ENCODE results near the gene GYPE. TPM values are rescaled to one million over a fixed set of nuclear protein-coding genes. Genes with fewer than 3 reads are reported as not detected.
"Not testable (repeated sequence)": the region's sequence is repeated elsewhere in the genome, so short reads cannot be mapped to it uniquely, and the experiment has no call there.

GYPE gene
- total and polyA plus RNA-seq, 10 of the 15 experiments (the other 5 are each of a cell fraction or from before 2014, with no cell fraction given) = 0.60 to 2.0 (median 0.85) TPM

- BruUV-seq (replicated peaks); H3K36me3 ChIP-seq (ENCODE audit: control insufficient read depth in 2 of 2, insufficient read depth in 2 of 2, low read length in 1 of 2); H3K27ac ChIP-seq (ENCODE audit: control insufficient read depth, insufficient read depth); FAIRE-seq; CTCF ChIA-PET; DNase-seq (ENCODE audit: low read depth, low spot score); H3K4me3 ChIP-seq; H3K9ac ChIP-seq (ENCODE audit: control insufficient read depth, insufficient read depth, low read length); H3K79me2 ChIP-seq (ENCODE audit: control insufficient read depth, insufficient read depth, low read length); in situ Hi-C loops (cut with MboI); H4K20me1 ChIP-seq (ENCODE audit: control insufficient read depth, insufficient read depth); H3K4me1 ChIP-seq (ENCODE audit: control insufficient read depth, insufficient read depth, low read length); SMC1A ChIA-PET (ENCODE audit: uncharacterized antibody, unreplicated experiment); H2AFZ ChIP-seq (ENCODE audit: control insufficient read depth, low read depth, low read length); RAD21 ChIA-PET (ENCODE audit: unreplicated experiment); H3K4me2 ChIP-seq (ENCODE audit: control insufficient read depth, insufficient read depth); H3K27me3 ChIP-seq (replicated peaks in 1 of 2; ENCODE audit: control insufficient read depth in 2 of 2, insufficient read depth in 2 of 2, low read length in 1 of 2); H3K9me3 ChIP-seq (replicated peaks; ENCODE audit: control insufficient read depth, insufficient read depth, low read length); POLR2A ChIA-PET; ATAC-seq; intact Hi-C loops (cut with micrococcal nuclease; ENCODE audit: unreplicated experiment): not testable (repeated sequence)
- whole genome bisulfite sequencing (ENCODE audit: insufficient coverage, insufficient replicate concordance, low lambda C conversion rate, missing lambda C conversion rate) = 5% methylated on average over 6 of the region's 6 CpGs
Observed at GRCh38 chr4:143856017-143856557, 49.3 kb downstream of the GYPE start.

GRCh38 chr4:143854645-143855044 lies 50.7 kb downstream of the GYPE start:
- in situ Hi-C loops (cut with MboI); BruUV-seq (replicated peaks); CTCF ChIA-PET: not testable (repeated sequence)

GRCh38 chr4:143849296-143849695 lies 56.1 kb downstream of the GYPE start:
- H3K9me3 ChIP-seq (replicated peaks; ENCODE audit: control insufficient read depth, insufficient read depth, low read length); BruUV-seq (replicated peaks); ATAC-seq; FAIRE-seq; H3K79me2 ChIP-seq (ENCODE audit: control insufficient read depth, insufficient read depth, low read length); intact Hi-C loops (cut with micrococcal nuclease; ENCODE audit: unreplicated experiment); H3K36me3 ChIP-seq (ENCODE audit: control insufficient read depth in 2 of 2, insufficient read depth in 2 of 2, low read length in 1 of 2); H3K4me2 ChIP-seq (ENCODE audit: control insufficient read depth, insufficient read depth); CTCF ChIA-PET; H2AFZ ChIP-seq (ENCODE audit: control insufficient read depth, low read depth, low read length); POLR2A ChIA-PET; H4K20me1 ChIP-seq (ENCODE audit: control insufficient read depth, insufficient read depth); H3K27me3 ChIP-seq (replicated peaks in 1 of 2; ENCODE audit: control insufficient read depth in 2 of 2, insufficient read depth in 2 of 2, low read length in 1 of 2); in situ Hi-C loops (cut with MboI); H3K27ac ChIP-seq (ENCODE audit: control insufficient read depth, insufficient read depth); RAD21 ChIA-PET (ENCODE audit: unreplicated experiment); SMC1A ChIA-PET (ENCODE audit: uncharacterized antibody, unreplicated experiment); H3K4me3 ChIP-seq; H3K9ac ChIP-seq (ENCODE audit: control insufficient read depth, insufficient read depth, low read length); H3K4me1 ChIP-seq (ENCODE audit: control insufficient read depth, insufficient read depth, low read length); DNase-seq (ENCODE audit: low read depth, low spot score): not testable (repeated sequence)
- WGBS (ENCODE audit: insufficient coverage, insufficient replicate concordance, low lambda C conversion rate, missing lambda C conversion rate) = 60% methylated on average over 2 of the region's 2 CpGs

More at GRCh38 chr4:143854645-143855044, 50.7 kb downstream of the GYPE start:
- H3K4me1 ChIP-seq (ENCODE audit: control insufficient read depth, insufficient read depth, low read length); SMC1A ChIA-PET (ENCODE audit: uncharacterized antibody, unreplicated experiment); H3K79me2 ChIP-seq (ENCODE audit: control insufficient read depth, insufficient read depth, low read length); H4K20me1 ChIP-seq (ENCODE audit: control insufficient read depth, insufficient read depth); H2AFZ ChIP-seq (ENCODE audit: control insufficient read depth, low read depth, low read length); H3K4me3 ChIP-seq; intact Hi-C loops (cut with micrococcal nuclease; ENCODE audit: unreplicated experiment); ATAC-seq; H3K27ac ChIP-seq (ENCODE audit: control insufficient read depth, insufficient read depth); RAD21 ChIA-PET (ENCODE audit: unreplicated experiment); H3K9ac ChIP-seq (ENCODE audit: control insufficient read depth, insufficient read depth, low read length); H3K27me3 ChIP-seq (replicated peaks in 1 of 2; ENCODE audit: control insufficient read depth in 2 of 2, insufficient read depth in 2 of 2, low read length in 1 of 2); POLR2A ChIA-PET; H3K9me3 ChIP-seq (replicated peaks; ENCODE audit: control insufficient read depth, insufficient read depth, low read length); H3K36me3 ChIP-seq (ENCODE audit: control insufficient read depth in 2 of 2, insufficient read depth in 2 of 2, low read length in 1 of 2); DNase-seq (ENCODE audit: low read depth, low spot score); H3K4me2 ChIP-seq (ENCODE audit: control insufficient read depth, insufficient read depth); FAIRE-seq: not testable (repeated sequence)
- WGBS (ENCODE audit: insufficient coverage, insufficient replicate concordance, low lambda C conversion rate, missing lambda C conversion rate) = 2% methylated on average over 4 of the region's 4 CpGs

GRCh38 chr4:143843506-143843832 lies 61.9 kb downstream of the GYPE start:
- ATAC-seq; BruUV-seq (replicated peaks); H3K4me1 ChIP-seq (ENCODE audit: control insufficient read depth, insufficient read depth, low read length); H3K9ac ChIP-seq (ENCODE audit: control insufficient read depth, insufficient read depth, low read length); H3K79me2 ChIP-seq (ENCODE audit: control insufficient read depth, insufficient read depth, low read length); FAIRE-seq; H3K27ac ChIP-seq (ENCODE audit: control insufficient read depth, insufficient read depth); in situ Hi-C loops (cut with MboI); H3K36me3 ChIP-seq (ENCODE audit: control insufficient read depth in 2 of 2, insufficient read depth in 2 of 2, low read length in 1 of 2); H3K9me3 ChIP-seq (replicated peaks; ENCODE audit: control insufficient read depth, insufficient read depth, low read length); H3K27me3 ChIP-seq (replicated peaks in 1 of 2; ENCODE audit: control insufficient read depth in 2 of 2, insufficient read depth in 2 of 2, low read length in 1 of 2); H4K20me1 ChIP-seq (ENCODE audit: control insufficient read depth, insufficient read depth); DNase-seq (ENCODE audit: low read depth, low spot score); intact Hi-C loops (cut with micrococcal nuclease; ENCODE audit: unreplicated experiment); RAD21 ChIA-PET (ENCODE audit: unreplicated experiment); H2AFZ ChIP-seq (ENCODE audit: control insufficient read depth, low read depth, low read length); POLR2A ChIA-PET; H3K4me2 ChIP-seq (ENCODE audit: control insufficient read depth, insufficient read depth); CTCF ChIA-PET; H3K4me3 ChIP-seq: not testable (repeated sequence)
- 11% methylated on average over 1 of the region's 1 CpG for WGBS (ENCODE audit: insufficient coverage, insufficient replicate concordance, low lambda C conversion rate, missing lambda C conversion rate)
- SMC1A ChIA-PET (ENCODE audit: uncharacterized antibody, unreplicated experiment) = interaction anchor here (0.6 kb wide), 1 partner anchor 880 kb away, joined by 3 read pairs; no protein-coding TSS in a partner anchor

All from GM12878 (cell line).